Measurements from ENCODE around the gene USP37.

The USP37 gene

GRCh38 chr2:218425531-218425930, 142.6 kb downstream of the USP37 start:
- no peak for FAIRE-seq
- TF ChIP-seq CTCF (IDR thresholded peaks at IDR 0.05; ENCODE audit: insufficient read depth, missing control alignments): no peak
- DNase-seq (ENCODE audit: insufficient read length, low spot score): no peak

- DNase-seq (ENCODE audit: insufficient read length, low spot score): no peak
- no peak for FAIRE-seq
- no peak for TF ChIP-seq CTCF (IDR thresholded peaks at IDR 0.05; ENCODE audit: insufficient read depth, missing control alignments)
Observed at GRCh38 chr2:218423584-218423983, 144.6 kb downstream of the USP37 start.

GRCh38 chr2:218422403-218423086, 145.6 kb downstream of the USP37 start:
- no peak for TF ChIP-seq CTCF (IDR thresholded peaks at IDR 0.05; ENCODE audit: insufficient read depth, missing control alignments)
- FAIRE-seq (no peak), DNase-seq (ENCODE audit: insufficient read length, low spot score) (no peak)

GRCh38 chr2:218421027-218421426, 147.1 kb downstream of the USP37 start:
- no peak for TF ChIP-seq CTCF (IDR thresholded peaks at IDR 0.05; ENCODE audit: insufficient read depth, missing control alignments)
- FAIRE-seq (no peak), DNase-seq (ENCODE audit: insufficient read length, low spot score) (no peak)

- FAIRE-seq: no peak
- DNase-seq (ENCODE audit: insufficient read length, low spot score): peak; percentile 6
- TF ChIP-seq CTCF (IDR thresholded peaks at IDR 0.05; ENCODE audit: insufficient read depth, missing control alignments): no peak
Observed at GRCh38 chr2:218419630-218420216, 148.4 kb downstream of the USP37 start.

GRCh38 chr2:218418717-218419458, 149.3 kb downstream of the USP37 start, which contains the start of gene VIL1:
Gene VIL1 (plus strand): TSS chr2:218419123. CDS start chr2:218423779, 4,656 bp downstream.
- no peak for DNase-seq (ENCODE audit: insufficient read length, low spot score)
- no peak for TF ChIP-seq CTCF (IDR thresholded peaks at IDR 0.05; ENCODE audit: insufficient read depth, missing control alignments)
- no peak for FAIRE-seq

Data from D721Med (cell line).